Measurements from ENCODE around the gene XDH. TPM values are rescaled to one million over a fixed set of nuclear protein-coding genes. Genes with fewer than 3 reads are reported as not detected.

The XDH gene
- total RNA-seq, 1 donor from 2014 or later, result 0.49 TPM

GRCh38 chr2:31344447-31344846 is 70.1 kb downstream of the XDH start:
- DNase-seq (ENCODE audit: extremely low spot score in 2 of 2), result peak in 1 of 2 donors; percentile 62
- Histone ChIP-seq H3K27ac (no peak overlapping the region), H3K9me3 (no peaks in the 10 kb centered on the region), H3K4me3 (no peak overlapping the region), H3K27me3 (no peaks in the 10 kb centered on the region), H3K36me3 (no peaks in the 10 kb centered on the region), H3K4me1 (no peaks in the 10 kb centered on the region)
- TF ChIP-seq POLR2A (IDR thresholded peaks at IDR 0.05) (no peak), POLR2AphosphoS5 (IDR thresholded peaks at IDR 0.05; ENCODE audit: insufficient read depth in 1 of 2, low read depth in 1 of 2) (no peak)
- TF ChIP-seq, protein P1, sequence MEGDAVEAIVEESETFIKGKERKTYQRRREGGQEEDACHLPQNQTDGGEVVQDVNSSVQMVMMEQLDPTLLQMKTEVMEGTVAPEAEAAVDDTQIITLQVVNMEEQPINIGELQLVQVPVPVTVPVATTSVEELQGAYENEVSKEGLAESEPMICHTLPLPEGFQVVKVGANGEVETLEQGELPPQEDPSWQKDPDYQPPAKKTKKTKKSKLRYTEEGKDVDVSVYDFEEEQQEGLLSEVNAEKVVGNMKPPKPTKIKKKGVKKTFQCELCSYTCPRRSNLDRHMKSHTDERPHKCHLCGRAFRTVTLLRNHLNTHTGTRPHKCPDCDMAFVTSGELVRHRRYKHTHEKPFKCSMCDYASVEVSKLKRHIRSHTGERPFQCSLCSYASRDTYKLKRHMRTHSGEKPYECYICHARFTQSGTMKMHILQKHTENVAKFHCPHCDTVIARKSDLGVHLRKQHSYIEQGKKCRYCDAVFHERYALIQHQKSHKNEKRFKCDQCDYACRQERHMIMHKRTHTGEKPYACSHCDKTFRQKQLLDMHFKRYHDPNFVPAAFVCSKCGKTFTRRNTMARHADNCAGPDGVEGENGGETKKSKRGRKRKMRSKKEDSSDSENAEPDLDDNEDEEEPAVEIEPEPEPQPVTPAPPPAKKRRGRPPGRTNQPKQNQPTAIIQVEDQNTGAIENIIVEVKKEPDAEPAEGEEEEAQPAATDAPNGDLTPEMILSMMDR (IDR thresholded peaks at IDR 0.05), result no peak
- intact Hi-C loops (cut with DNase I), result no loop called here

DNA sequence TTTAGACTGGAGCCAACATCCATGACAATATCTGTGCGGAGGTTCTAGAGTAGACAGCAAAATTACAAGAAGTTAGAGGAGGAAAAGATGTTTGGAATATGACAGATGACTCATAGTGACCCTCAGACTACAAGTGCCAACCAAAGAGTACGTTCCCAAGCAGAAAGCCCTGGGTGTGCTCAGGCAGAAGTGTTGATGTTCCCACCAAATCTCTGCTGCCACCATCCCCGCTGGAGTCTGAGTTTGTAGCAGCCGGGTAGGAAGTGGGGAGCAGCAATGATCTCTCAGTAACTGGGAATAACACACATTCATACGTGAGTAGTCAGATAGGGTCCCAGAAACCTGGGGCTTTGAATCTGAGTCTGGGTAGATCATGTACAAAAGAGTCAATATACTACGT is 73.2 kb downstream of the XDH start:
- intact Hi-C loops (cut with DNase I), result no loop called here
- TF ChIP-seq POLR2A (IDR thresholded peaks at IDR 0.05) (no peak), POLR2AphosphoS5 (IDR thresholded peaks at IDR 0.05; ENCODE audit: insufficient read depth in 1 of 2, low read depth in 1 of 2) (no peak)
- TF ChIP-seq, protein P1 (IDR thresholded peaks at IDR 0.05), result no peak
- H3K9me3 ChIP-seq, result no peaks in the 10 kb centered on the region
- H3K4me3 ChIP-seq, result no peak overlapping the region
- H3K27ac ChIP-seq, result no peak overlapping the region
- H3K36me3 ChIP-seq, result no peaks in the 10 kb centered on the region
- H3K4me1 ChIP-seq, result no peaks in the 10 kb centered on the region
- no peaks in the 10 kb centered on the region for H3K27me3 ChIP-seq
- DNase-seq (ENCODE audit: extremely low spot score in 2 of 2), result no peak

- H3K36me3 ChIP-seq, result no peaks in the 10 kb centered on the region
- no peaks in the 10 kb centered on the region for H3K27me3 ChIP-seq
- no peaks in the 10 kb centered on the region for H3K4me1 ChIP-seq
- TF ChIP-seq POLR2AphosphoS5 (IDR thresholded peaks at IDR 0.05; ENCODE audit: insufficient read depth in 1 of 2, low read depth in 1 of 2) (no peak), POLR2A (IDR thresholded peaks at IDR 0.05) (no peak)
- TF ChIP-seq, protein P1 (IDR thresholded peaks at IDR 0.05), result no peak
- no peak overlapping the region for H3K4me3 ChIP-seq
- intact Hi-C loops (cut with DNase I), result no loop called here
- no peak for DNase-seq (ENCODE audit: extremely low spot score in 2 of 2)
- H3K27ac ChIP-seq, result no peak overlapping the region
- no peaks in the 10 kb centered on the region for H3K9me3 ChIP-seq
These were observed 74.8 kb downstream of the XDH start for GRCh38 chr2:31339696-31340095.

DNA sequence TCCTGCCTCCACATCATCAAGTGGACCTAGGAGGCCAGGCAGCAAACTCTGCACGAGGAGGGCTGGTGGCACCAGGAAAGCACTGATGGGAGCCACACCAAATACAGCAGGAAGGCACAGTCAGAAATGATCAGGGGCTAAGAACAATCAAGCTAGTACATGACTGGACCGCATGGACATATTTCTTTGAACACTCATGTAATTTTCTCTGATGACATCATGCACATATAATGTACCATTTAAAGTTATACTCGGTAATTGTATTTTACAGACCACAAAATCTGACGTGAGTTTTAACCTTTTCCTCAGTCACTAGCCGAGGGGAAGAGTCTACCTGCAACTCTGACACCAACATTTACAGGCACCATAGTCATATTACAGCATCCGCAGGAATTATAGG is 76.7 kb downstream of the XDH start:
- Histone ChIP-seq H3K4me1 (no peaks in the 10 kb centered on the region), H3K4me3 (no peak overlapping the region), H3K27me3 (no peaks in the 10 kb centered on the region), H3K9me3 (no peaks in the 10 kb centered on the region), H3K36me3 (no peaks in the 10 kb centered on the region), H3K27ac (no peak overlapping the region)
- DNase-seq (ENCODE audit: extremely low spot score in 2 of 2), result no peak
- intact Hi-C loops (cut with DNase I), result no loop called here
- TF ChIP-seq, protein P1 (IDR thresholded peaks at IDR 0.05), result no peak
- no peak for TF ChIP-seq POLR2A (IDR thresholded peaks at IDR 0.05)
- no peak for TF ChIP-seq POLR2AphosphoS5 (IDR thresholded peaks at IDR 0.05; ENCODE audit: insufficient read depth in 1 of 2, low read depth in 1 of 2)

DNA sequence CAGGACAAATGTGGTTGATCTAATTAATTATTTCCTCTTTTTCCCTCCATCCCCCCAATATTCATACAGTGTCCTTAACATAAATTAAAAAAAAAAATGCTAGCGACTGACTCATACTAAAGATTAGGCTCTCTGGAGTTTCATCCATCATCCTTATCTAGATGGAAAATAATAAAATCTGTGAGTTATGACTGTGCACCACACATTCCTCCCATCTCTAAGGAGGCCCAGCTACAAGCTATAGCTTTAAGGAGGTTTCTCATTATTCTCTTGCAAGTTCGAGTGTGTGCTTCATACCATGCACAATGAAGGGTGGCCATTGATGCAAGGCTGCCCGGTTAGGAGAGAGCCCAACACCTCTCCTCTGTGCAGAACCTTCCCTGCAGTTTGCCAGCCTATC is 77.3 kb downstream of the XDH start:
- Histone ChIP-seq H3K4me3 (no peak overlapping the region), H3K27me3 (no peaks in the 10 kb centered on the region), H3K27ac (no peak overlapping the region), H3K4me1 (no peaks in the 10 kb centered on the region), H3K36me3 (no peaks in the 10 kb centered on the region), H3K9me3 (no peaks in the 10 kb centered on the region)
- TF ChIP-seq, protein P1 (IDR thresholded peaks at IDR 0.05), result no peak
- no peak for TF ChIP-seq POLR2A (IDR thresholded peaks at IDR 0.05)
- TF ChIP-seq POLR2AphosphoS5 (IDR thresholded peaks at IDR 0.05; ENCODE audit: insufficient read depth in 1 of 2, low read depth in 1 of 2), result no peak
- intact Hi-C loops (cut with DNase I), result no loop called here
- DNase-seq (ENCODE audit: extremely low spot score in 2 of 2), result no peak
